OCI-LY1 (cell line): ENCODE results near the gene SCNN1B.
"Not testable (repeated sequence)": the region's sequence is repeated elsewhere in the genome, so short reads cannot be mapped to it uniquely, and the experiment has no call there.

Source experiments
- H2AFZ ChIP-seq: fragments of 200-600 bp; sonication (generic), shearing (Covaris generic); 2 replicates; pipeline ENCODE4 v1.6.0; 2014; ENCODE audit warnings: antibody characterized with exemption, mild to moderate bottlenecking, low read length
- H3F3A ChIP-seq: fragments of 200-600 bp; sonication (generic), shearing (Covaris generic); 2 replicates; pipeline ENCODE4 v1.6.0; 2014; ENCODE audit warnings: mild to moderate bottlenecking, antibody characterized with exemption, low read length, moderate library complexity; ENCODE audit not compliant: insufficient read depth
- H3K27ac ChIP-seq: fragments of 200-600 bp; sonication (generic); 2 replicates; pipeline ENCODE4 v1.5.1; 2014; ENCODE audit warnings: low read length, mixed run types, mild to moderate bottlenecking, low read depth; ENCODE audit not compliant: poor library complexity, severe bottlenecking
- H3K27me3 ChIP-seq: fragments of 200-600 bp; sonication (generic); 2 replicates; pipeline ENCODE4 v1.6.0; 2014; ENCODE audit warnings: antibody characterized with exemption, mild to moderate bottlenecking, low read length, moderate library complexity; ENCODE audit not compliant: insufficient read depth
- H3K36me3 ChIP-seq: fragments of 200-600 bp; sonication (generic); 2 replicates; pipeline ENCODE4 v1.6.1; 2014; ENCODE audit warnings: mild to moderate bottlenecking, antibody characterized with exemption, low read length, moderate library complexity, mixed read lengths; ENCODE audit not compliant: insufficient read depth
- H3K4me1 ChIP-seq: fragments of 200-600 bp; sonication (generic); 2 replicates; pipeline ENCODE4 v1.5.1; 2014; ENCODE audit warnings: mild to moderate bottlenecking, low read length, moderate library complexity; ENCODE audit not compliant: insufficient read depth, severe bottlenecking
- H3K4me2 ChIP-seq: fragments of 200-600 bp; sonication (generic), shearing (Covaris generic); 2 replicates; pipeline ENCODE4 v1.6.1; 2014; ENCODE audit warnings: low read length
- H3K4me3 ChIP-seq: fragments of 200-600 bp; sonication (generic); 2 replicates; pipeline ENCODE4 v1.5.1; 2014; ENCODE audit warnings: low read length, low read depth, mild to moderate bottlenecking, mixed read lengths; ENCODE audit not compliant: poor library complexity, severe bottlenecking
- H3K79me2 ChIP-seq: fragments of 200-600 bp; shearing (Covaris generic); 2 replicates; pipeline ENCODE4 v1.6.1; 2016; ENCODE audit warnings: mixed run types, low read length, mixed read lengths; ENCODE audit not compliant: insufficient read depth
- H3K9ac ChIP-seq: fragments of 200-600 bp; sonication (generic), shearing (Covaris generic); 2 replicates; pipeline ENCODE4 v1.6.1; 2014; ENCODE audit warnings: mild to moderate bottlenecking, low read length, mixed read lengths
- H3K9me2 ChIP-seq: fragments of 200-600 bp; sonication (generic), shearing (Covaris generic); 2 replicates; pipeline ENCODE4 v1.6.1; 2014; ENCODE audit warnings: low read depth, mild to moderate bottlenecking, low read length, mixed read lengths
- H3K9me3 ChIP-seq: fragments of 200-600 bp; shearing (Covaris generic); 2 replicates; pipeline ENCODE4 v1.6.1; 2014; ENCODE audit warnings: low read length, mixed read lengths
- H4K20me1 ChIP-seq: fragments of 200-600 bp; sonication (generic), shearing (Covaris generic); 2 replicates; pipeline ENCODE4 v1.6.0; 2016; ENCODE audit warnings: mild to moderate bottlenecking, low read length; ENCODE audit not compliant: insufficient read depth
- CTCF ChIP-seq: fragments of 200-600 bp; sonication (generic), shearing (Covaris generic); IDR thresholded peaks from 2 replicates; pipeline ENCODE4 v1.5.1; 2017; ENCODE audit warnings: mild to moderate bottlenecking, antibody characterized with exemption, low read length, moderate library complexity, mixed read lengths
- EZH2 ChIP-seq: fragments of 200-600 bp; sonication (generic), shearing (Covaris generic); IDR thresholded peaks from 2 replicates; pipeline ENCODE4 v1.8.0; 2017; ENCODE audit warnings: borderline replicate concordance, mixed run types, mild to moderate bottlenecking, antibody characterized with exemption, low read length, moderate library complexity, mixed read lengths

Gene SCNN1B

GRCh38 chr16:23387666-23388065 lies 85.6 kb downstream of the SCNN1B start:
- Histone ChIP-seq H2AFZ (no peak overlapping the region), H3K27me3 (no peaks in the 10 kb centered on the region), H3K9ac (no peak overlapping the region), H3K4me2 (no peak overlapping the region), H3K4me3 (no peak overlapping the region), H3K9me2 (no peaks in the 10 kb centered on the region), H4K20me1 (no peaks in the 10 kb centered on the region), H3K9me3 (no peaks in the 10 kb centered on the region), H3K4me1 (no peaks in the 10 kb centered on the region), H3K36me3 (peaks cover 3% of the 10 kb centered on the region), H3K27ac (no peak overlapping the region), H3K79me2 (no peaks in the 10 kb centered on the region), H3F3A (no peaks in the 10 kb centered on the region)
- TF ChIP-seq CTCF (no peak), EZH2 (no peak)

DNA sequence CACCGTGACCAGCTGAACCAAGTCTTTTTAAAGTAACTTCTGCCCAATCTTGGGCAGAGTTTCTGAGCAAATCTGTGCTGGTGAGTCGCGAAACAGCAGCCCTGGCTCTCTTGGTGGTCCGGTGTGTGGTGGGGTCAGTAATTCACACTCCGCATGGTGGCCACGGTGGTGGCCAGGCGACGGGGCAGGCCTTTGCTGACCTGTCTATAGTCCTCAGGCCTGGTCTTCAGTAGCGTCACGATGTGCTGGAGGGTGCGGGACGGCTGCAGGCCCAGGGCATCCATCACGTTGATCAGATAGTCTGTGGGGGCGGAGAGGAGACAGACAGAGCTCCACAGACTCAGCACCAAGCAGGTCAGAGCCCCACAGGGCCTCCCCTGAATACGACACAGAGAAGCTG lies 86.7 kb downstream of the SCNN1B start:
- Histone ChIP-seq H3K9ac (no peak overlapping the region), H2AFZ (no peak overlapping the region), H4K20me1 (no peaks in the 10 kb centered on the region), H3K27ac (no peak overlapping the region), H3K4me2 (no peak overlapping the region), H3K4me3 (no peak overlapping the region), H3K4me1 (no peaks in the 10 kb centered on the region), H3K79me2 (no peaks in the 10 kb centered on the region), H3F3A (no peaks in the 10 kb centered on the region), H3K27me3 (no peaks in the 10 kb centered on the region), H3K9me2 (no peaks in the 10 kb centered on the region), H3K9me3 (no peaks in the 10 kb centered on the region), H3K36me3 (peaks cover 3% of the 10 kb centered on the region)
- no peak for TF ChIP-seq CTCF
- TF ChIP-seq EZH2: no peak

- Histone ChIP-seq H3K4me3 (no peak overlapping the region), H3K9me3 (no peaks in the 10 kb centered on the region), H4K20me1 (no peaks in the 10 kb centered on the region), H3K36me3 (peaks cover 3% of the 10 kb centered on the region), H3K79me2 (no peaks in the 10 kb centered on the region), H3F3A (no peaks in the 10 kb centered on the region), H3K27ac (no peak overlapping the region), H3K9ac (no peak overlapping the region), H3K27me3 (no peaks in the 10 kb centered on the region), H3K9me2 (no peaks in the 10 kb centered on the region), H3K4me1 (no peaks in the 10 kb centered on the region), H3K4me2 (no peak overlapping the region), H2AFZ (no peak overlapping the region)
- TF ChIP-seq CTCF: no peak
- no peak for TF ChIP-seq EZH2
Measured at GRCh38 chr16:23389201-23389600, 87.1 kb downstream of the SCNN1B start.

DNA sequence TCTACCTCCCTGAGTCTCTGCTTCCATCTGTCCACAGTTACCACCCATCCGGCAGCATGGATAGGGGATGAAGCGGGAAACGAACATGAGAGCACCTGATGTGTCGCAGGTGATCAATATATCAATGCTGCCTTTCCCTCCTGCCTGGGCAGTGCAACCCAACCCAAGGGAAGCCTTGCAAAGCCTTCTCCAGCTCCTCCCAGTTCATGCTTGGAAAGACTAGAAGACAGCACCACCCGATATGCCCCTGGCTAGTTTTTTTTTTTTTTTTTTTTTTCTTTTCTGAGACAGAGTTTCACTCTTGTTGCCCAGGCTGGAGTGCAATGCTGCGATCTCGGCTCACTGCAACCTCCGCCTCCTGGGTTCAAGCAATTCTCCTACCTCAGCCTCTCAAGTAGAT lies 87.8 kb downstream of the SCNN1B start:
- H3K36me3 ChIP-seq, H3K9me2 ChIP-seq, H3K4me3 ChIP-seq, H3K9ac ChIP-seq, H3K4me1 ChIP-seq, H3K79me2 ChIP-seq, H3K4me2 ChIP-seq, H3K27me3 ChIP-seq, H2AFZ ChIP-seq, H3K9me3 ChIP-seq, H4K20me1 ChIP-seq, H3K27ac ChIP-seq, H3F3A ChIP-seq: not testable (repeated sequence)
